HepG2 (cell line): ENCODE data around the gene KSR1. TPM values are rescaled to one million over a fixed set of nuclear protein-coding genes. Genes with fewer than 3 reads are reported as not detected.
"Not testable (repeated sequence)": the region's sequence is repeated elsewhere in the genome, so short reads cannot be mapped to it uniquely, and the experiment has no call there.

Experiments
- ATAC-seq: fragments of 200-7000 bp; cut with Tn5 transposase; 3 replicates; pipeline ENCODE4 v1.9.1; 2020; ENCODE audit warnings: mild to moderate bottlenecking, moderate library complexity
- BruUV-seq: library from RNA; stranded (reverse); fragments of 400-500 nt; replicated peaks from 2 replicates; lab custom pipeline; 2021; lab: Mats Ljungman, UMichigan
- CTCF ChIA-PET: fragments of 300-600 bp; formaldehyde crosslinking; extraction: SDS; loops from one replicate; lab custom pipeline; 2021; ENCODE audit warnings: low total read pairs, inconsistent platforms, low intra/inter-chr PET ratio; lab: Yijun Ruan, JAX
- POLR2A ChIA-PET: fragments of 350-600 bp; sonication (Branson Sonifier 250); formaldehyde crosslinking; loops from one replicate; lab custom pipeline; 2020; ENCODE audit warnings: antibody characterized with exemption, inconsistent platforms; lab: Yijun Ruan, JAX
- DNase-seq: peaks from one replicate; pipeline ENCODE4 v3.0.0-alpha.2; 2015; ENCODE audit warnings: low spot score
- FAIRE-seq: peaks from 3 replicates; lab custom pipeline; 2011; peaks lifted over from hg19 to GRCh38; lab: Jason Lieb, UNC
- H2AFZ ChIP-seq: one replicate; pipeline ENCODE4 v1.6.1; 2011; ENCODE audit warnings: low read length, inconsistent platforms
- H3K27ac ChIP-seq: fragments of 300-600 bp; 3 replicates; pipeline ENCODE4 v1.8.0; 2011; ENCODE audit warnings: mixed run types, mild to moderate bottlenecking, mixed read lengths, low read length, inconsistent platforms; ENCODE audit not compliant: insufficient read depth; ENCODE audit errors: extremely low read length
- H3K27me3 ChIP-seq, 2 experiments: fragments of 200-600 bp in 1 of 2; 2 replicates in 1 of 2; 3 replicates in 1 of 2; pipeline versions ENCODE4 v1.6.0 to v1.8.0; 2011; ENCODE audit warnings: low read length in 2 of 2, mild to moderate bottlenecking in 2 of 2, moderate library complexity in 2 of 2, inconsistent platforms in 1 of 2; ENCODE audit not compliant: insufficient read depth in 2 of 2, control insufficient read depth in 1 of 2
- H3K36me3 ChIP-seq, 2 experiments: fragments of 200-600 bp in 1 of 2; replicated peaks in 1 of 2; 2 replicates in 1 of 2; 3 replicates in 1 of 2; pipeline versions ENCODE4 v1.5.1 to v1.8.0; 2011; ENCODE audit warnings: low read length in 2 of 2, inconsistent platforms in 1 of 2; ENCODE audit not compliant: insufficient read depth in 2 of 2, control insufficient read depth in 1 of 2
- H3K4me1 ChIP-seq: 2 replicates; pipeline ENCODE4 v1.5.1; 2012; ENCODE audit warnings: low read length, inconsistent platforms; ENCODE audit not compliant: insufficient read depth
- H3K4me2 ChIP-seq: 2 replicates; pipeline ENCODE4 v1.6.0; 2011; ENCODE audit warnings: low read depth, low read length, inconsistent platforms
- H3K4me3 ChIP-seq, 3 experiments: fragments of 200-600 bp in 1 of 3; sonication (generic), shearing (Covaris generic) in 1 of 3; replicated peaks in 1 of 3; 2 replicates each; pipeline ENCODE4 v1.5.1; 2011 to 2016; ENCODE audit warnings: low read length in 3 of 3, inconsistent platforms in 2 of 3, low read depth in 2 of 3, mild to moderate bottlenecking in 2 of 3, control low read depth in 1 of 3, mixed read lengths in 1 of 3; ENCODE audit not compliant: insufficient read depth in 1 of 3
- H3K79me2 ChIP-seq: one replicate; pipeline ENCODE4 v1.6.1; 2011; ENCODE audit warnings: low read length, inconsistent platforms; ENCODE audit not compliant: insufficient read depth
- H3K9ac ChIP-seq: 2 replicates; pipeline ENCODE4 v1.6.0; 2011; ENCODE audit warnings: mild to moderate bottlenecking, low read depth, low read length, inconsistent platforms; ENCODE audit not compliant: insufficient read depth
- H3K9me3 ChIP-seq: 2 replicates; pipeline ENCODE4 v1.5.1; 2012; ENCODE audit warnings: mild to moderate bottlenecking, low read length
- H4K20me1 ChIP-seq: 2 replicates; pipeline ENCODE4 v1.6.0; 2011; ENCODE audit warnings: inconsistent platforms, mild to moderate bottlenecking, low read length, moderate library complexity; ENCODE audit not compliant: insufficient read depth
- FOXP1 ChIP-seq, 2 experiments: fragments of 450-650 bp in 1 of 2; IDR thresholded peaks; 2 replicates each; pipeline ENCODE4 v1.6.1; 2017 to 2018; ENCODE audit warnings: antibody characterized with exemption in 1 of 2
- MNT ChIP-seq: fragments of 450-650 bp; IDR thresholded peaks from 2 replicates; pipeline ENCODE4 v1.6.1; 2016
- REL ChIP-seq: sonication (generic); formaldehyde crosslinking; conservative IDR thresholded peaks from 2 replicates; pipeline ENCODE4 v1.8.0; 2022; ENCODE audit warnings: mild to moderate bottlenecking, missing genetic modification reagents, moderate library complexity
- REPIN1 ChIP-seq: sonication (generic); formaldehyde crosslinking; IDR thresholded peaks from 2 replicates; pipeline ENCODE4 v1.8.0; 2022; ENCODE audit warnings: missing genetic modification reagents, low read depth, mild to moderate bottlenecking, borderline replicate concordance
- ZNF160 ChIP-seq: sonication (generic); formaldehyde crosslinking; IDR thresholded peaks from 2 replicates; pipeline ENCODE4 v1.8.0; 2022; ENCODE audit warnings: mild to moderate bottlenecking, inconsistent platforms, missing genetic modification reagents
- ZNF652 ChIP-seq: IDR thresholded peaks from 2 replicates; pipeline ENCODE4 v1.6.1; 2016; ENCODE audit warnings: low read depth, borderline replicate concordance
- WGBS: methylation state at CpG from one replicate; pipeline ENCODE4 v1.1.6; 2017; ENCODE audit warnings: low lambda C conversion rate; 5-methylcytosine and 5-hydroxymethylcytosine counted together
- in situ Hi-C: cut with HindIII; loops from 2 replicates; pipeline ENCODE4 v1.10.0; 2017; ENCODE audit warnings: low pct_unique_long_range_greater_than_20kb; ENCODE audit not compliant: extremely low pct_ligation_motif_present
- intact Hi-C: fragments of 100-400 bp; cut with micrococcal nuclease; formaldehyde crosslinking; loops from one replicate; pipeline ENCODE4 v1.10.0; 2022; ENCODE audit not compliant: unreplicated experiment
- polyA plus RNA-seq, 8 experiments: library from polyadenylated mRNA; depleted of rRNA in 3 of 8; stranded (reverse) in 7 of 8; unstranded in 1 of 8; fragments of >200 nt; fragmentation: Illumina TruSeq in 4 of 8; extraction: Trizol in 4 of 8; gene quantifications; 2 replicates each; pipeline versions ENCODE4 v1.2.1 to v1.2.3, GENCODE V29; 2011 to 2016; ENCODE audit warnings: low read depth in 4 of 8, missing spikeins in 1 of 8, mixed read lengths in 1 of 8; ENCODE audit not compliant: insufficient read depth in 1 of 8
- small RNA-seq, 3 experiments: library from RNA; depleted of rRNA; stranded (forward); fragments of <200 nt; gene quantifications; one replicate each; pipeline ENCODE3, GENCODE V24; 2012; ENCODE audit warnings: low read depth in 2 of 3, low replicate concordance in 1 of 3; ENCODE audit not compliant: insufficient read length in 3 of 3, insufficient read depth in 2 of 3
- total RNA-seq, 5 experiments: library from RNA; depleted of rRNA; stranded (reverse); fragments of >200 nt; fragmentation: Illumina TruSeq; extraction: Trizol; gene quantifications; 2 replicates each; pipeline ENCODE4 v1.2.3, GENCODE V29; 2016; ENCODE audit warnings: low read depth in 1 of 5

KSR1 gene
- total and polyA plus RNA-seq, 2 of the 13 experiments (the other 11 are each of a cell fraction or from before 2014, with no cell fraction given): 10.1 to 16.6 TPM

- TF ChIP-seq ZNF160 (CRISPR knock-in tag): no peak
- TF ChIP-seq, all 625 proteins: peak for 0
Measured at GRCh38 chr17:27671591-27671910, 215.3 kb downstream of the KSR1 start (continued).

GRCh38 chr17:27671977-27672480, 215.8 kb downstream of the KSR1 start:
- 0% methylated on average over 2 of the region's 6 CpGs for WGBS
- intact Hi-C loops, CTCF ChIA-PET, DNase-seq, H3K36me3 ChIP-seq, H4K20me1 ChIP-seq, BruUV-seq, in situ Hi-C loops, H3K27me3 ChIP-seq, H3K4me2 ChIP-seq, H2AFZ ChIP-seq, H3K4me1 ChIP-seq, H3K79me2 ChIP-seq, H3K9me3 ChIP-seq, H3K27ac ChIP-seq, ATAC-seq, FAIRE-seq, H3K4me3 ChIP-seq, POLR2A ChIA-PET, H3K9ac ChIP-seq: not testable (repeated sequence)

GRCh38 chr17:27674335-27674734, 218.1 kb downstream of the KSR1 start:
- H3K27me3 ChIP-seq: peaks cover 0 to 2% of the 10 kb centered on the region in 2 experiments; a peak in 1 of 5 replicates
- TF ChIP-seq MNT: peak; percentile 88
- TF ChIP-seq REPIN1 (CRISPR knock-in tag): no peak
- TF ChIP-seq ZNF652 (CRISPR knock-in tag): no peak
- no peak for TF ChIP-seq REL
- TF ChIP-seq FOXP1 (IDR thresholded peaks at IDR 0.05): no peak
- no peak for TF ChIP-seq FOXP1 (CRISPR knock-in tag; IDR thresholded peaks at IDR 0.05)
- FAIRE-seq (no peak), DNase-seq (no peak), ATAC-seq (no peak)
- BruUV-seq: no TSS peak
- H3K4me2 ChIP-seq: no peak overlapping the region
- intact Hi-C loops (no loop called here), in situ Hi-C loops (no loop called here)
- H3K79me2 ChIP-seq: no peaks in the 10 kb centered on the region
- H2AFZ ChIP-seq: no peak overlapping the region
- no peaks in the 10 kb centered on the region for H3K4me1 ChIP-seq
- CTCF ChIA-PET: no interaction called here
- H3K36me3 ChIP-seq: no peaks in the 10 kb centered on the region
- 0% methylated on average over 1 of the region's 6 CpGs for WGBS
- no peak overlapping the region for H3K27ac ChIP-seq
- H4K20me1 ChIP-seq: no peaks in the 10 kb centered on the region
- H3K4me3 ChIP-seq: no peak overlapping the region
- POLR2A ChIA-PET: no interaction called here
- H3K9me3 ChIP-seq: no peaks in the 10 kb centered on the region
- no peak overlapping the region for H3K9ac ChIP-seq

Small RNA genes lying within 50 kb of the gene (small RNA-seq; reads per million reads assigned to genes)
- gene AC015688.5: 0 reads per million in 3 experiments

Other genes with a start within 250 kb of the KSR1 start
- gene WSB1, start 162.3 kb upstream of the KSR1 start, total RNA-seq (2016; rRNA removed; fragmentation: Illumina TruSeq; extraction: Trizol): 81.3 and 93.3 TPM in 2 replicates
- 253 and 294 TPM in 2 replicates for gene WSB1, start 162.3 kb upstream of the KSR1 start, polyA plus RNA-seq (2011; rRNA removed)
- 0.40 and 0.56 TPM in 2 replicates for gene LGALS9, start 174.7 kb downstream of the KSR1 start, total RNA-seq (2016; rRNA removed; fragmentation: Illumina TruSeq; extraction: Trizol)
- 1.4 and 1.6 TPM in 2 replicates for gene LGALS9, start 174.7 kb downstream of the KSR1 start, polyA plus RNA-seq (2011; rRNA removed)